Measurements from ENCODE around the gene DES.

The DES gene

DNA sequence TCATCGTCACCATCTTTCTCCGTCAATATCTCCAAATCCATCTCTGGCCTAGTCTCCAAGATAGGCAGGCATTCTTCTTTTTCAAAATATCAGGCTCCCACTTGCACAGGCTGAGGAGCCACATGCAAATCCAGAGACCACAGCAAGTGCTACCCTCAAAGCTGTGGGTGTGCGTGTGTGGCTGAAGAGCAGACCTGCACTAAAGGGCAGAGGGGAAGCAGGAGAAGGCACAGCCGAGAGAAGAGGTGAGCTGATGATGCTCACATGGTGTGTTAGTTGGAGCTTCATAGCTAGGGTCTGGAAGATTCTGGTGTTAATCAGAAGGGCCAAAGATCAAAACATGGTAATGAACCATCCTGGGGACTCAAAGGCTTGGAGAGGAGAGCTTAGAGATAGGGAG lies 20.3 kb downstream of the DES start:
- no peak for DNase-seq (ENCODE audit: low read depth)

DNA sequence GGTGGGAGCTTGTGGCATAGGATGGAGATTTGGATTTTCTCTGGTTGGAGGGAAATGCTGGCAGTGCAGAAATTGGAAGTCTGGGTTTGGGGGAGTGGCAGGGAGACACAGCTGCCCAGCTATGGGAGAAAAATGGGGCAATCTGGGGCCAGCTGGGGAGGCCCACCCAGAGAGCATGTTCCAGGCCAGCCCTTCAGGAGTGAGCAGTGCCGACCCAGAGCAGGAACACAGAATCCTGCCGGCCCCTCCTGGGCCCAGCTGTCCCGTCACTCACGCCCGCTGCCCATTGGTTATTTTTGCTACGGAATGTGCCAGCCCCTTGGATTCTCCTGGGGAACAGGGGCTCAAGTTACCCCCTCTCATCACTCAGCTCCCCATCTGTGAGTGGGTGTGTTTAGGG lies 21.3 kb downstream of the DES start:
- DNase-seq (ENCODE audit: low read depth): no peak

DNA sequence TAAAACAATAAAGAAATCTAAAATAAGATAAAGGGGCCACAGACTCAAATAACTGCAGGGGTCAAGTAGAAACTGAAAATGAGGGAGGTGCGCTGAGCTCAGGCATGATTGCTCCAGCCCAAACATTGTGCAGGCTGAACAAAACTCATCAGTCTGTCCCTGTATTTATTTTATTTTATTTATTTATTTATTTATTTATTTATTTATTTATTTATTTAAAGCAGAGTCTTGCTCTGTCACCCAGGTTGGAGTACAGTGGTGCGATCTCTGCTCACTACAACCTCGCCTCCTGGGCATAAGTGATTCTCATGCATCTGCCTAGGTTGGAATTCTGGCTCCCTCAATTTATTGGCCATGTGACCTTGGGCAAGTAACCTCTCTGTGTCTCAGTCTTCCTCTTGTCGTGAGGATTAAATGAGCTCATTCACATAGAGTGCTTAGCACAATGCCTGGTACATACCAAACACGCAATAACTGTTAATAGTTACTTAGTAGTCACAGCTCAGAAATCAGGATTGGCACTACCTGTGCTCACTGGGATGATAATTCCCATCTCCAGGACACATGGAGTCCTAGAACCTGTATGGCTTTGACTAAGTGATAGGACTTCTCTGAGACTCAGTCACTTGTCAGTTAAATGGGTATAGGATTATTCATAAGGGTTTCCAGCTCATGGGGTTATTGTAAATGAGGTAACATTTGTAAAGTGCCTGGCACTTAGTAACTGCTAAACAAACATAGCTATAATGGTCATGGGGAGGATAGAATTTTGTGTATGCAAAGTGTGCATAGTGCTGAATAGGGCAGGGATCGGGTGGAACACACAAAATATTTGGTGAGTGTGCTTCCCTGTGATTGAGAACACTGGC lies 22.4 kb downstream of the DES start:
- DNase-seq (ENCODE audit: low read depth): no peak

DNA sequence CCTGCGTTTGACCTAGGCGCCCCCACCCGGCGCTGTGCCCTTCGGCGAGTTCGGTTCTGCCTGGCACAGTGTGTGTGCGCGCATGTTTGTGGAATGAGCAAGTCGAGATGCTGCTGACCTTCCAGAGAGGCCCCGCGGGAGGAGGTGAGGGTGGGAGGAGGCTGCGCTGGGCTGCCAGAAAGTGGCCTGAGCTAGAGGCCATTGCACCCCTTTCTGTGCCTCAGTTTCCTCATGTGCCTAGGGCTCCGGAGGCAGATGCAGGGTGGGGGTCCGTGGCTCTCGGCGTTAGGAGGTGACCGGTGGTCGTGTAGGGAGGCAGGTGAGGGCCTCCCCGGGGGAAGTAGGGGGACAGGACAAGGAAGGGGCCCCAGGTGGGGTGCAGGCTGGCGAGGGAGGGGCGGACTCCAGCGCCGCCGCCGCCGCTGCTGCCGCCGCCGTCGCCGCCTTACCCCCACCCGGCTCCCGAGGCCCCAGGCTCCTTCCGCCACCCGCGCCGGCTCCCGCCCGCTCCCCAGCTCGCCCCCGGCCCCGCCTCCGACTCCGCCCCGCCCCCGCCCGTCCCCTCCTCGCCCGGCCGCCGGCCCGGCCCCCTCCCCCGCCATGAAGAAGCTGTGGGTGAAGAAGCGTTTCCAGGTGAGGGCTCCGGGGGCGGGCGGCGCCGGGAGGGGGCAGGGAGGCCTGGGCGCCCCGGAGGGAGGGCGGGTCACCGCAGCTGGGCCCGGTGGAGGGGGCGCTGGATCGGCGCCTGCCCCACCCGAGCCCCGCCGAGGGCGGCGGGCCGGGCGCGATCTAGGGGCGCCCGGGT lies 23.5 kb downstream of the DES start:
- DNase-seq (ENCODE audit: low read depth): peak; percentile 49

DNA sequence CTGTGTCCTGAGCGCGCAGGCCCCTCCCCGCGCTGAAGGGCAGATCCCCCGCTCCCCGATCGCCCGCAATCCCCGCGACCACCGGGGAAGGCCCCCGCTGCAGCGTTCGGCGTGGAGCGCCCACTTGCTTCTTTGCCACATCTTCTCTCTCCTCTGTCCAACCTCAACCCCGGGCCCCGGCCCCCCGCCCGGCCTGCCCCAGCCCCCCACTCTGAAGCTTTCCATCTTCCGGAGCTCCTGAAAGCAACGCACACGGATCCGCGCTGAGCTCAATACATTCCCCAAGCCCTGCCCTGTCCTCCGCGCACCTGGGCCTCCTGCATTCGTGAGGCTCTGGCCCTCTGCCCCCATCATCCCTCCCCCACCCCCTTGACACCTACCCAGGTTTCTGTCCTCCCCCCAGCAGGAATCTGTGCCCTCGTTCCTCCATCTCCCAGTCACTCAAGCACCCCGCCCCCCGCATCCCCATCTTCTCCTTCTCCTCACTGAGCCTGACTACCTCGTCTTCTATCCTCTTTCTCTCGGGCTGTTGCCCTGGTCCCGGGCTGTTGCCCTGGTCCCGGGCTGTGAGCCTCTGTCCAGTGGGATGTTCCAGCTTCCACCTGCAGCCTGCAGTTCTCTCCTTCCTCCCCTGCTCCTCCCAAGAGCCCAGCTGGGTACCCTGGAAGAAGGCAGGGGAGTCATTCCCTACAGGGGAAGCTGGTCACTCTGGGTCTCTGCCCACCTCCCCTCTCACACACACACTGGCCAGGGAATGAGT lies 24.3 kb downstream of the DES start:
- DNase-seq (ENCODE audit: low read depth): no peak

DNA sequence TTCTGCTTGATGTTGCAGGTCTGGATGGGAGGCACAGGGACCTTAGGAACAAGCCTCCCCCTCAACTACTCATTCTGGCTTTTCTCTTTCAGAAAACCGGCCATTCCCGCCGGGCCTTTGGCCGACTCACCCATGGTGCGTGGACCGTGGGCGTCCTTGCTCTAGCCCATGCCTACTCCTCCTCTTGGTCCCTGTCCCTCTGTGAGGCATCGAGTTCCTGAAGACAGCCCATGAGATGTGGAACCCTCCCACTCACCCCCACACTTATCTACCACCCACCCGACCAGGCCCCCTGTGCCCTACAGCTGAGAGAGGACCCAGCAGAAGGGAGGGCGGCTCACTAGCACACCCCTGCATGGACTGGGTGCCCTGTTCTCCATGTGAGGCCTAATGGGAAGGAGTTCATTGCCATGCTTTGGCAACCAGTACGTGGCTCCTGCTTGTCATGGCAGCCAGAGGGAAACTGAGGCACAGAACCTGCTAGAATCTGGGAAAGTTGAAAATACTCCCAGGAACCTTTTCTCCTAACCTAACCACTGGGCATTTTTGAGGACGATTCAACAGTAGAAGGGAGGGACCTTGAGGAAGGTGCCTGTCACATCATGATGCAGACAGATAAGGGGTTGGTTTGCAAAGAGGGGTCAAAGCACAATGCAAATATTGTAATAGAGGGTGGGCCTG lies 25.0 kb downstream of the DES start:
- no peak for DNase-seq (ENCODE audit: low read depth)

DNA sequence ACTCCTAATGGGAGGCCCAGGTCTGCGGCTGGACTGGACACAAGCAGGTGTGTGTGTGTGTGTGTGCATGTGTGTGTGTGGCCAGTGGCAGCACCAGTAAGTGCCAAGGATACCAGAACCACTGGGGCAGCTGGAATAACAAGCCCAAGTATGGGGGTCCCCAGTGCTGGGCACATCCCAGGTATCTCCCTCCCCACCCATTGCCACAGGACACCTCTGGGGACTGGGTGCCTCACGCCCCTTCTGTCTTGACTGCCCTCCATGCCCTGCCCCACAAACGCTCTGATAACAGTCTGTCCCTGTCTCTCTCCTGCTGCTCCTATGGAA lies 25.5 kb downstream of the DES start:
- DNase-seq (ENCODE audit: low read depth): no peak

DNA sequence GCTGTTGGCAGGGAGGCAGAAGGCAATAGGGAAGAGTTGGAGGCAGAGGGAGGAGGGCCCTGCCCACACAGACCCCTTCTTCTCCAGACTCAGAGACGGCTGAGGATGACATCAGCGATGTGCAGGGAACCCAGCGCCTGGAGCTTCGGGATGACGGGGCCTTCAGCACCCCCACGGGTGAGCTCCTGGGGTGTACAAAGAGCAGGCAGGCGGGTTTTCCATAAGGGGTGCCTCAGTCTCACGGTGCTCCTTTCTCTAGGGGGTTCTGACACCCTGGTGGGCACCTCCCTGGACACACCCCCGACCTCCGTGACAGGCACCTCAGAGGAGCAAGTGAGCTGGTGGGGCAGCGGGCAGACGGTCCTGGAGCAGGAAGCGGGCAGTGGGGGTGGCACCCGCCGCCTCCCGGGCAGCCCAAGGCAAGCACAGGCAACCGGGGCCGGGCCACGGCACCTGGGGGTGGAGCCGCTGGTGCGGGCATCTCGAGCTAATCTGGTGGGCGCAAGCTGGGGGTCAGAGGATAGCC lies 26.5 kb downstream of the DES start:
- DNase-seq (ENCODE audit: low read depth): no peak

DNA sequence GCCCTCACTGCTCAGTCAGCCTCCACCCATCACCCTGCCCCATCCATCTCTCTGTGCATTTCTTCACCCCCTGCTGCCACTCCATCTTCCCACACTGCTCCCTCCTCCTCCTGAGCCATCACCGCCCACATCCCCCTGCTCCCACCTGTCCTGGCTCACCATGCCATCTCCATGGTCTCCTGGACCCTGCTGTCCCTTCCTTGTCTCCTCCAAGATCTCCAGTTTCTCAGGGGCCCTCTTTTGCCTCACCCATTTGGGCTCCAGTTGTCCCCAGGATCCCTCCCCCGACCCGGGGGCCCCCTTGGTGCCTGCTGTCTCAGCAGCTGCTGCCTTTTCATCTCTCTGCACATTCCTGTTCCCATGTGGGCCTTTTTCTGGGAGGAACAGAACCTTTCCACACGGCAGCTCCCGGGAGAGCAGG lies 27.1 kb downstream of the DES start:
- DNase-seq (ENCODE audit: low read depth): no peak

DNA sequence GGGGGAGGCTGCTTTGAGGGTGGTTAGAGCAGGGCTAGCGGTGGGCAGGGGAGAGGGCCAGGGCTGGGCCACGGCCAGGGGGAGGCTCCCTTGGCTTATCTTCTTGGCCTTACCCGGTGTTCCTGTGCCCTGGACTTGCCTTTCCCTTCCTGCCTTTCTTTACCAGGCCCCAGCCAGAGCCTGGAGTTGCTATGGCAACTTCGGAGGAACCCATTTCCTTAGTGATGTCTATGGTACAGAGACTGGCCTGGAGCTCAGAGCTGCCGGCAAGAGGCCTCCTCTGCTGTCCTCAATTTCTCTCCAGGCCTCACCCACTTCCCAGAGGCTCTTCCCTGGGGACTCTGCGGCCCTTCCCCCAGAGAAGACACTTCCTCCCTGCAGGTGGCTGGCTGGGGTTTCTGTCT lies 27.9 kb downstream of the DES start:
- DNase-seq (ENCODE audit: low read depth): no peak

DNA sequence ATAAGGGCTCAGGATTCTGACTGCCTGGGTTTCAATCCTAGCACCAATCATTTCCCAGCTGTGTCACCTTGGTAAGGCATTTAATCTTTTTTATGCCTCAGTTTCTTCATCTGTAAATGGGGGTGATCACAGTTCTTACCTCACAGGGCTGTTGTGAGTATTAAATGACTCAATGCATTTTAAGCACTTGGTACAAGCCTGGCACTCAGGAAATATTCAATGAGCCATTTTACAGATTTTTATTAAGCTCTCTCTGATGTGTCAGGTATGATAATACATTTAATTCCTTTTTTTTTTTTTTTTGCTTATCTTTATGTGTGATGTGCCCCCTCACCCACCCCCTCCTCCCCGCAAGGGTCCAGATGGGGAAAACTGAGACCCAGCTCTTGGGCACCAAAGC lies 28.5 kb downstream of the DES start:
- DNase-seq (ENCODE audit: low read depth): no peak

DNA sequence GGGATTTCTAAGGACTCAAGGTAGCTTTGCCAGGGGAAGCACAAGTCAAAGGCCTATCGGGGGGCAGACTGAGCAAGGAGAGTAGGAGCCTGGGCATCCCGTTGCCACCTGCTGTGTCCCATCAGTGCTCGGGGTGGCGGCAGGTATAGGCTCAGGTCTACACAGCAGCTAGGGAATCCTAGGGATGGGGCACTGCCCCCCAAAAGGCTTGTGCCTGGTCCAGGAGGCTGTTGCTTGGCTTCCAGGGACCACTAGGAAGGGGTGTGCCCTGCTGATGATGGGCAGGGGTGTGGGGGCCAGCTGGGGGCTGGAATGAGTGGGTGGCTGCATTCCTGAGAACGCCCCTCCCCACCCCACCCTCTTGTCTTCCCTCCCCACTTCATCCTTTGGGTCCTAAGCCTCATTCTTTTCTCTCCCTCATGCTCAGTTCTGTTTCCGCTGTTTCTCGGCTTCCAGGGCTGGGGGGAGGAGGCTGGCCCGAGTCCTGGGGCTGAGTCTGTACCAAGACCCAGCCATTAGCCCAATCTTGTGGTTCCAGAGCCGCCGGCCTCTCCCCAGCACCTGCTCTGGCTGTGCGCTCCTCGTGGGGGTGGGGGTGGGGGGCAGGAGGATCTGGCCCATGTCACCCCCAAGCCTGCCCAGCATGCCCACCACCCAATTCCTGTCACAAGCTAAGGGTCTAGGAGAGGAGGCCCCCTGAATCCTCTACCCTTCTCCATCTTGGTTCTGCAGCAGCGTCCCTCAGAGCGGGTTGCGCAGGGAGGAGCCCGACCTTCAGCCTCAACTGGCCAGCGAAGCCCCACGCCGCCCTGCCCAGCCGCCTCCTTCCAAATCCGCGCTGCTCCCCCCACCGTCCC lies 29.3 kb downstream of the DES start:
- DNase-seq (ENCODE audit: low read depth): no peak

DNA sequence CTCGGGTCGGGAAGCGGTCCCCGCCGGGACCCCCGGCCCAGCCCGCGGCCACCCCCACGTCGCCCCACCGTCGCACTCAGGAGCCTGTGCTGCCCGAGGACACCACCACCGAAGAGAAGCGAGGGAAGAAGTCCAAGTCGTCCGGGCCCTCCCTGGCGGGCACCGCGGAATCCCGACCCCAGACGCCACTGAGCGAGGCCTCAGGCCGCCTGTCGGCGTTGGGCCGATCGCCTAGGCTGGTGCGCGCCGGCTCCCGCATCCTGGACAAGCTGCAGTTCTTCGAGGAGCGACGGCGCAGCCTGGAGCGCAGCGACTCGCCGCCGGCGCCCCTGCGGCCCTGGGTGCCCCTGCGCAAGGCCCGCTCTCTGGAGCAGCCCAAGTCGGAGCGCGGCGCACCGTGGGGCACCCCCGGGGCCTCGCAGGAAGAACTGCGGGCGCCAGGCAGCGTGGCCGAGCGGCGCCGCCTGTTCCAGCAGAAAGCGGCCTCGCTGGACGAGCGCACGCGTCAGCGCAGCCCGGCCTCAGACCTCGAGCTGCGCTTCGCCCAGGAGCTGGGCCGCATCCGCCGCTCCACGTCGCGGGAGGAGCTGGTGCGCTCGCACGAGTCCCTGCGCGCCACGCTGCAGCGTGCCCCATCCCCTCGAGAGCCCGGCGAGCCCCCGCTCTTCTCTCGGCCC lies 30.1 kb downstream of the DES start:
- DNase-seq (ENCODE audit: low read depth): no peak

DNA sequence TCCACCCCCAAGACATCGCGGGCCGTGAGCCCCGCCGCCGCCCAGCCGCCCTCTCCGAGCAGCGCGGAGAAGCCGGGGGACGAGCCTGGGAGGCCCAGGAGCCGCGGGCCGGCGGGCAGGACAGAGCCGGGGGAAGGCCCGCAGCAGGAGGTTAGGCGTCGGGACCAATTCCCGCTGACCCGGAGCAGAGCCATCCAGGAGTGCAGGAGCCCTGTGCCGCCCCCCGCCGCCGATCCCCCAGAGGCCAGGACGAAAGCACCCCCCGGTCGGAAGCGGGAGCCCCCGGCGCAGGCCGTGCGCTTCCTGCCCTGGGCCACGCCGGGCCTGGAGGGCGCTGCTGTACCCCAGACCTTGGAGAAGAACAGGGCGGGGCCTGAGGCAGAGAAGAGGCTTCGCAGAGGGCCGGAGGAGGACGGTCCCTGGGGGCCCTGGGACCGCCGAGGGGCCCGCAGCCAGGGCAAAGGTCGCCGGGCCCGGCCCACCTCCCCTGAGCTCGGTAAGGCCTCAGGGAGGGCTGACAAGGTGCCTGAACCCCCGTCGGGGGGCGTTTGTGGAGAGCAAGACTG lies 30.7 kb downstream of the DES start:
- no peak for DNase-seq (ENCODE audit: low read depth)

DNA sequence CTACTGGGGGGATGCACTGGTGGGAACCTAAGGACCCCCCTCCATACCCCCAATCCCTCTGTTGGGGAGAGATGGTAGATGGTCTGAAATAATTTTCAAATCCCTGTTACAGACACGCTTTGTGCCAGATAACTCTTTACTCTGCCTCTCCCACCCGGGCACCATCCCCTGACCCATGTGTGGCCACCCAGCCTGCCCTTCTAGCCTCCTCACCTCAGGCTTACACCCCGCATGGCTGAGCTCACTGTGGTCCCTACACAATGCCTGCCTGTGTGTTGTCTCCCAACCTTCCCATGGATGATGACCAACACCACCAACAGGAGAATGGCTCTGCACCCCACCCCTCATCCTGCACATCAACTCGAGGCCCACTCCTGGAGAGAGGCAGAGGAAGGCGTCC lies 31.4 kb downstream of the DES start:
- no peak for DNase-seq (ENCODE audit: low read depth)

DNA sequence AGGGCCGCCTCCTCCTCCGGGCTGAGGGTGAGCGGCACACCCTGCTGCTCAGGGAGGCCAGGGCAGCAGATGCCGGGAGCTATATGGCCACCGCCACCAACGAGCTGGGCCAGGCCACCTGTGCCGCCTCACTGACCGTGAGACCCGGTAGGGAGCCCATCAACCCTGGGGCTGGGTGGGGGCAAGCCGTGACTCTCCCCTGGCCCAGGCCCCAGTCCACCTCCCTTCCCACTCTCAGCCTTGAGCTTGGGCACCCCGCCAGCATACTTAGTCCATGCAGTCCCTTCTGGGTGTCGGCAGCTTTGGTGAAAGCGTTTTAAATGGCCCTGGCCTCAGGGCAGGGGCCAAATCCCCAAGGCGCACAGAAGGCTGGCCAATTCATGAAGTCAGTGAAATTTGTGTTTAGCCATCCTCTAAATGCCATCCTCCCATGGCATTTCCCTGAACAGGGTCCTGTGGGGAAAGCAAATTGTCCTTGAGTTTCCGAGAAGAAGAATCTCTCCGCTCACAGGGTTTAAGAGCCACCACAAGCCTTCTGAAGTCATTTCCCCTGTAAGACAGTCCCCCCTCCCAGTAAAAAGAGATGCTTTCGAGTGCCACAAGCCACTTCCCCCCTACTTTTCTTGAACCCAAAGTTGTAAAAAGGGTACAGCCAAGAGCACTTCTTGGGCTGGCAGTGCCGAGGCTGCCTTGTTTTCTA lies 33.6 kb downstream of the DES start:
- no peak for DNase-seq (ENCODE audit: low read depth)

DNA sequence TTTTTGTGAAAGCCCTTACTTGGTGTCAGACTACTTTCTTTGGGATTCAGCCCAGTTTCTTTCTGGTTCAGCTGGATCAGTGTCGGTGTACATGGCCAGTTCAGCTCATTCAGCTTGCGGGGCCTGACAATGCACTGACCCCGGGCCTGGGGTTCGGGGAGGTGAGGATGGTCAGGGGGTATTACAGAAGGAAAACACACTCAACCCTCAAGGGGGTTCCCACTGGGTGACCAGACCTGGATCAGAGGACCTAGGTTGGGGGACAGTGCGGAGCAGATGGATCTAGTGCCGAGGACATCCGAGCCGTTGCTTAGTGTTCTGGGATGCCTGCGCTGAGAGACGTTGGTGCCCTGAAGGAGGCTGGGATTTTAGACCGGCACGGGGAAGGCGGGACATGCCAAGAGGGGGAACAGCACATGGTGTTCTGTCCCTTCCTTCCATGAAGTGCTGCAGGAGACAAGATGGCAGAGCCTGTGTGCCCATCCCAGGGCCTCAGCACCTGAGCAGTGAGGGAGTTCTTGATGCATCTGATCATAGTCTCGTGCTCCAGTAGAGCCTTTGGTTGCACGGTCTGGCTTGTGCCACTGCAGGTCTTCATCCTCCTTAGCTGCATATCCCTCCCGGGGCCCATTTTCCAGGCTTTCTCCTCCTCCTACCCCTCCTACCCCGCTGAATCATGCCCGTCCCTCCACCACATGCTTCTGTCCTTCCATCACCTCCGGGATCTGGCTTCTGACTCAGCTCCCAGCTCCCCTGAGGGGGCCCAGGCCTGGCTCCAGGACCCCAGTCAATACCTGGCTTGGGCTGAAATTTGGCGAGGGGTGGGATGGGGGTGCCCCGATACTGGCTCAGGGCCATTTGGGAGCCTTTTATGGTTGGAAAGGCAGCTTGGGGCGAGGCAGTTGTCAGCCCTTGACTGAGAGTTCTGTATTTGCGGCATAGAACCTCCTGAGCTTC lies 34.5 kb downstream of the DES start:
- no peak for DNase-seq (ENCODE audit: low read depth)
